DMS153 treated with DMSO at 0.1 percent for 48 hours (cell line): ENCODE measurements around the gene AGAP1.

Experiments
- DNase-seq: peaks from one replicate; lab custom pipeline; 2025; ENCODE audit not compliant: unreplicated experiment; lab: John Stamatoyannopoulos, UW

The AGAP1 gene

GRCh38 chr2:235857598-235857997 is 363.8 kb downstream of the AGAP1 start:
- no peak for DNase-seq

- DNase-seq = no peak
Measured at GRCh38 chr2:235858881-235859280, 365.0 kb downstream of the AGAP1 start.

GRCh38 chr2:235859651-235860050 is 365.8 kb downstream of the AGAP1 start:
- DNase-seq = no peak

- DNase-seq = no peak
Measured at GRCh38 chr2:235860111-235860510, 366.3 kb downstream of the AGAP1 start.

GRCh38 chr2:235860871-235861270 is 367.0 kb downstream of the AGAP1 start:
- DNase-seq = no peak

GRCh38 chr2:235861383-235861782 is 367.5 kb downstream of the AGAP1 start:
- no peak for DNase-seq

GRCh38 chr2:235863414-235863813 is 369.6 kb downstream of the AGAP1 start:
- DNase-seq = no peak

GRCh38 chr2:235864302-235864701 is 370.5 kb downstream of the AGAP1 start:
- no peak for DNase-seq

- DNase-seq = no peak
Measured at GRCh38 chr2:235864733-235865515, 371.1 kb downstream of the AGAP1 start.

- DNase-seq = no peak
Measured at GRCh38 chr2:235866373-235866772, 372.5 kb downstream of the AGAP1 start.

- no peak for DNase-seq
Measured at GRCh38 chr2:235868224-235868623, 374.4 kb downstream of the AGAP1 start.

- no peak for DNase-seq
Measured at GRCh38 chr2:235868645-235869044, 374.8 kb downstream of the AGAP1 start.

GRCh38 chr2:235870515-235870914 is 376.7 kb downstream of the AGAP1 start:
- no peak for DNase-seq

- DNase-seq = no peak
Measured at GRCh38 chr2:235876099-235876679, 382.3 kb downstream of the AGAP1 start.

- no peak for DNase-seq
Measured at GRCh38 chr2:235877275-235877802, 383.5 kb downstream of the AGAP1 start.

GRCh38 chr2:235879116-235879515 is 385.3 kb downstream of the AGAP1 start:
- DNase-seq = no peak

GRCh38 chr2:235883675-235884074 is 389.8 kb downstream of the AGAP1 start:
- no peak for DNase-seq

GRCh38 chr2:235889302-235889630 is 395.4 kb downstream of the AGAP1 start:
- DNase-seq = no peak

GRCh38 chr2:235893129-235893698 is 399.4 kb downstream of the AGAP1 start:
- no peak for DNase-seq

GRCh38 chr2:235894839-235895238 is 401.0 kb downstream of the AGAP1 start:
- DNase-seq = no peak

GRCh38 chr2:235896061-235896460 is 402.2 kb downstream of the AGAP1 start:
- DNase-seq = no peak

GRCh38 chr2:235897992-235898391 is 404.1 kb downstream of the AGAP1 start:
- DNase-seq = no peak
